Colonic mucosa (tissue), 4 donors: ENCODE results near the gene KRTAP9-1. TPM values are rescaled to one million over a fixed set of nuclear protein-coding genes. Genes with fewer than 3 reads are reported as not detected.

Experiments
- DNase-seq: peaks from one replicate; pipeline ENCODE4 v3.0.0-alpha.2; 2020
- H3K27ac ChIP-seq: fragments of 200-600 bp; one replicate; pipeline ENCODE4 v1.8.0; 2021
- H3K27me3 ChIP-seq: fragments of 200-600 bp; one replicate; pipeline ENCODE4 v1.8.0; 2021
- H3K36me3 ChIP-seq: fragments of 200-600 bp; one replicate; pipeline ENCODE4 v1.8.0; 2021
- H3K4me1 ChIP-seq: fragments of 200-600 bp; one replicate; pipeline ENCODE4 v1.8.0; 2021; ENCODE audit warnings: mild to moderate bottlenecking
- H3K4me3 ChIP-seq: fragments of 200-600 bp; one replicate; pipeline ENCODE4 v1.8.0; 2021
- H3K9ac ChIP-seq, 2 donors: one replicate each; pipeline ENCODE4 v1.7.0; 2013; ENCODE audit warnings: control low read depth in 2 of 2, low read depth in 2 of 2, low read length in 2 of 2
- H3K9me3 ChIP-seq: fragments of 200-600 bp; one replicate; pipeline ENCODE4 v1.8.0; 2021
- CTCF ChIP-seq: fragments of 200-600 bp; IDR thresholded peaks from one replicate; pipeline ENCODE4 v1.8.0; 2022; ENCODE audit warnings: antibody characterized with exemption, mild to moderate bottlenecking
- intact Hi-C: fragments of 100-400 bp; cut with DNase I; formaldehyde crosslinking; loops from one replicate; pipeline ENCODE4 v1.14.1; 2022
- total RNA-seq, 2 donors: library from RNA; stranded (reverse); fragmentation: NEBNext Ultra II Directional in 1 of 2; extraction: Animal tissue kit (Norgen Biotek cat#: 25700) in 1 of 2; gene quantifications; one replicate each; pipeline ENCODE4 v1.2.1, GENCODE V29; 2021
- donor health status: healthy.
- donor health status: DM: no; HTN: no; CAD: no.
- donor health status: DM: no; HTN: no; CAD: no.

The KRTAP9-1 gene
- total RNA-seq, 2 donors from 2014 or later: not detected

DNA sequence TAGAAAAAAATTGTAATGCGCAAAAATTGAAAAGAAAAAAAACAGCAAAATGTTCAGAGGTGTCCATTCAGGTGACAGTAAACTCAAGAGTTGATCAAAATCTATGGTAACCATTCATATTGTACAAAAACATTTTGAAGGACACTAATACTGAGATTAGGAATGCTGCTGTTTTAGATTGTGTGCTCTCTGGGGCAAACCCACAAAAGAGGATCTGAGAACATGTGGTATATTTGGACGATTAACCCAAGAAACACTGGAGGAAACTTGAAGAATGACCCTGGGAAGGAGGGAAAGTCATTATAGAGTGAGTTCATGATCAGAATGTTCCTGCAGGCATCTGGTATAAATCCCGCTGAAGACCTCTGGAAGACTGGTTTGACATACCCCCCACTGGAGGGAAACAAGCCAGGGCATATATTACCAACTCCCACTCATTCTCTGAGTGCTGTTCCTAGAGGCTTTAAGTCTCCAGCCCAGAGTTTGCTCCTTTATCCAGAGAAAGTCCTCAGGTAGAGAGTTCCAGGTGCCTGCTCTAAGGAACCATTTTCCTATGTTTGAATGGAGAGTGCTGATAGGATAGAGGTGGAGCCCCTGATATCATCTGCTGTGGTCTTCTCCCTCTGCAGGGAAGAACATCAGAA lies 12.8 kb upstream of the KRTAP9-1 start:
- Histone ChIP-seq H3K9me3 (no peaks in the 10 kb centered on the region), H3K9ac (no peak overlapping the region), H3K4me3 (no peak overlapping the region), H3K27ac (no peak overlapping the region), H3K4me1 (no peaks in the 10 kb centered on the region), H3K36me3 (no peaks in the 10 kb centered on the region), H3K27me3 (no peaks in the 10 kb centered on the region)
- intact Hi-C loops: no loop called here
- DNase-seq: no peak
- TF ChIP-seq CTCF: no peak

GRCh38 chr17:41177727-41178271 lies 11.9 kb upstream of the KRTAP9-1 start, which contains the start of gene KRTAP4-2:
Gene KRTAP4-2, minus strand, starts transcription at chr17:41178221. Its CDS starts 57 bp downstream, at chr17:41178164.
- Histone ChIP-seq H3K27ac (no peak within 1 kb of the TSS), H3K4me3 (no peak within 1 kb of the TSS), H3K4me1 (no peaks in the 10 kb centered on the region), H3K9me3 (no peaks in the 10 kb centered on the region), H3K36me3 (no peaks in the 10 kb centered on the region), H3K9ac (no peak within 1 kb of the TSS), H3K27me3 (no peaks in the 10 kb centered on the region)
- no peak for DNase-seq
- intact Hi-C loops: no loop called here
- no peak for TF ChIP-seq CTCF

- Histone ChIP-seq H3K36me3 (no peaks in the 10 kb centered on the region), H3K9me3 (no peaks in the 10 kb centered on the region), H3K27me3 (no peaks in the 10 kb centered on the region), H3K9ac (no peak overlapping the region), H3K4me3 (no peak overlapping the region), H3K27ac (no peak overlapping the region), H3K4me1 (no peaks in the 10 kb centered on the region)
- no peak for TF ChIP-seq CTCF
- no peak for DNase-seq
- intact Hi-C loops: no loop called here
Measured at GRCh38 chr17:41178341-41178740, 11.3 kb upstream of the KRTAP9-1 start.

- H3K27ac ChIP-seq: no peak overlapping the region
- intact Hi-C loops: no loop called here
- no peaks in the 10 kb centered on the region for H3K27me3 ChIP-seq
- DNase-seq: no peak
- no peak overlapping the region for H3K4me3 ChIP-seq
- TF ChIP-seq CTCF: no peak
- H3K9ac ChIP-seq: no peak overlapping the region
- H3K36me3 ChIP-seq: no peaks in the 10 kb centered on the region
- H3K9me3 ChIP-seq: no peaks in the 10 kb centered on the region
- H3K4me1 ChIP-seq: no peaks in the 10 kb centered on the region
Measured at GRCh38 chr17:41178843-41179616, 10.7 kb upstream of the KRTAP9-1 start.

DNA sequence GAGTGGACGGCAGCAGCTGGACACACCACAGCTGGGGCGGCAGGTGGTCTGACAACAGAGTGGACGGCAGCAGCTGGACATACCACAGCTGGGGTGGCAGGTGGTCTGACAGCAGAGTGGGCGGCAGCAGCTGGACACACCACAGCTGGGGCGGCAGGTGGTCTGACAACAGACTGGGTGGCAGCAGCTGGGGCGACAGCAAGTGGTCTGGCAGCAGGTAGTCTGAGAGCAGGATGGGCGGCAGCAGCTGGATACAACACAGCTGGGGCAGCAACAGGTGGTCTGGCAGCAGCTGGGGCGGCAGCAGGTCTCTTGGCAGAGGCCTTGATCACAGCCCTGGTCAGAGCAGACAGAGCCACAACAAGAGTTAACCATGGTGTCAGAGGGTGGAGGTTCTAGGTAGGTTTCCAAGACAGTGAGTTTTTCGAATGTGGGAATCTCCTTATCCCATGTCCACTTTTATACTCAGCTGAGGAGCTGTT lies 5.2 kb upstream of the KRTAP9-1 start, which contains the start of gene KRTAP4-1:
KRTAP4-1 (minus strand) TSS at position 432 of the 482 bp plus-strand sequence; CDS start at position 375, 57 bp downstream.
- intact Hi-C loops: no loop called here
- H3K27ac ChIP-seq: no peak within 1 kb of the TSS
- H3K4me1 ChIP-seq: no peaks in the 10 kb centered on the region
- TF ChIP-seq CTCF: no peak
- H3K9ac ChIP-seq: no peak within 1 kb of the TSS
- DNase-seq: no peak
- no peaks in the 10 kb centered on the region for H3K36me3 ChIP-seq
- no peaks in the 10 kb centered on the region for H3K9me3 ChIP-seq
- no peak within 1 kb of the TSS for H3K4me3 ChIP-seq
- no peaks in the 10 kb centered on the region for H3K27me3 ChIP-seq
